Measurements from ENCODE around the gene CAMK1D.

DNA sequence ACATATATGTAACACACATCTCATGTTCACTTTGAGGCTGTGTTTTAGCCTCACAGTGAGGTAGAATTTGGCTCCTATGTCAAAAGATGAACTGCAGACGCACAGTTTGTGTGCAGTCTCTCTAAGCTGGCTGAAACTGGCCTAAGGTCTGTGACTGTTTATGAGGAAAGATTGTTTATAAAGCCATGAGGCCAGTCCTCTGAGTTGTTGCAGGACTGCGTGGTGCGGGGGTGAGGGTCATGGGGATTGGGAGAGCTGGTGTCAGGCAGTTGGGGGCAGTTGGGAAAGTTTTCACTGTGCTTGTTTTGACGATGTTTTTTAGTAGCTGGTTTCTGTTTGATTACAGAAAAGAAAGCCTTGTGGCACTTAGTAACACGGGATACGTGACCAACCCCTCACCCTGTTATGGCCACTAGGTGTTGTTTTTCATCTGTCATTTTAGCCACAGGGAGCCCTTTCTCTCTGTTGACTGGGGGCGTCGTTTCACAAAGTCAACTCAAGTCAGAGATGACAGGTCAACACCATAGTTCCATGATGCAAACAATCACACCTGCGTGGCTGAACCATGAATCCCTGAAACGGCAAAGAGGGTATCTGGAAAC lies 341.3 kb downstream of the CAMK1D start:
- TF ChIP-seq, protein P1, sequence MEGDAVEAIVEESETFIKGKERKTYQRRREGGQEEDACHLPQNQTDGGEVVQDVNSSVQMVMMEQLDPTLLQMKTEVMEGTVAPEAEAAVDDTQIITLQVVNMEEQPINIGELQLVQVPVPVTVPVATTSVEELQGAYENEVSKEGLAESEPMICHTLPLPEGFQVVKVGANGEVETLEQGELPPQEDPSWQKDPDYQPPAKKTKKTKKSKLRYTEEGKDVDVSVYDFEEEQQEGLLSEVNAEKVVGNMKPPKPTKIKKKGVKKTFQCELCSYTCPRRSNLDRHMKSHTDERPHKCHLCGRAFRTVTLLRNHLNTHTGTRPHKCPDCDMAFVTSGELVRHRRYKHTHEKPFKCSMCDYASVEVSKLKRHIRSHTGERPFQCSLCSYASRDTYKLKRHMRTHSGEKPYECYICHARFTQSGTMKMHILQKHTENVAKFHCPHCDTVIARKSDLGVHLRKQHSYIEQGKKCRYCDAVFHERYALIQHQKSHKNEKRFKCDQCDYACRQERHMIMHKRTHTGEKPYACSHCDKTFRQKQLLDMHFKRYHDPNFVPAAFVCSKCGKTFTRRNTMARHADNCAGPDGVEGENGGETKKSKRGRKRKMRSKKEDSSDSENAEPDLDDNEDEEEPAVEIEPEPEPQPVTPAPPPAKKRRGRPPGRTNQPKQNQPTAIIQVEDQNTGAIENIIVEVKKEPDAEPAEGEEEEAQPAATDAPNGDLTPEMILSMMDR (optimal IDR thresholded peaks at IDR 0.05 in 1 of 3, IDR thresholded peaks at IDR 0.05 in 1 of 3, conservative IDR thresholded peaks at IDR 0.05 in 1 of 3; ENCODE audit: extremely low read depth in 1 of 3, insufficient read depth in 2 of 3, low read length in 3 of 3), result no peak
- no peak for TF ChIP-seq EZH2 (IDR thresholded peaks at IDR 0.05; ENCODE audit: low read length)

Measured in keratinocyte (primary cell).